CD4-positive, alpha-beta memory T cell (primary cell): ENCODE results near the gene SPEM3. TPM values are rescaled to one million over a fixed set of nuclear protein-coding genes. Genes with fewer than 3 reads are reported as not detected.
"Not testable (repeated sequence)": the region's sequence is repeated elsewhere in the genome, so short reads cannot be mapped to it uniquely, and the experiment has no call there.

ENCODE experiments used
- CTCF ChIA-PET: fragments of 350-600 bp; sonication (Branson Sonifier 250); formaldehyde crosslinking; loops from one replicate; lab custom pipeline; 2021; ENCODE audit warnings: inconsistent platforms; ENCODE audit not compliant: partially characterized antibody; lab: Charles Lee
- POLR2A ChIA-PET: fragments of 350-600 bp; sonication (Branson Sonifier 250); formaldehyde crosslinking; loops from one replicate; lab custom pipeline; 2021; ENCODE audit not compliant: partially characterized antibody; lab: Charles Lee
- DNase-seq, 5 donors: peaks; one replicate each; pipeline versions ENCODE4 v3.0.0 to v3.0.0-alpha.2; 2020 to 2022; ENCODE audit warnings: mixed read lengths in 1 of 5
- H3K27ac ChIP-seq: one replicate; pipeline ENCODE4 v1.7.0; 2013; ENCODE audit warnings: low read depth, low read length
- H3K27me3 ChIP-seq: 2 replicates; pipeline ENCODE4 v1.7.0; 2013; ENCODE audit warnings: mild to moderate bottlenecking, low read length, moderate library complexity; ENCODE audit not compliant: insufficient read depth
- H3K36me3 ChIP-seq: 2 replicates; pipeline ENCODE4 v1.7.0; 2013; ENCODE audit warnings: mild to moderate bottlenecking, low read length, moderate library complexity; ENCODE audit not compliant: insufficient read depth
- H3K4me1 ChIP-seq: 2 replicates; pipeline ENCODE4 v1.7.0; 2013; ENCODE audit warnings: mild to moderate bottlenecking, low read length, moderate library complexity; ENCODE audit not compliant: insufficient read depth
- H3K4me3 ChIP-seq, 2 donors: one replicate each; pipeline ENCODE4 v1.7.0; 2013; ENCODE audit warnings: low read length in 2 of 2, mild to moderate bottlenecking in 1 of 2
- H3K9me3 ChIP-seq, 2 donors: one replicate each; pipeline ENCODE4 v1.7.0; 2013; ENCODE audit warnings: low read length in 2 of 2, control low read depth in 1 of 2; ENCODE audit not compliant: control insufficient read depth in 1 of 2
- H3K27ac Mint-ChIP-seq, 7 donors: one replicate each; pipeline ENCODE4 v1.8.0; 2020 to 2021; ENCODE audit warnings: mixed read lengths in 7 of 7, mild to moderate bottlenecking in 6 of 7, inconsistent platforms in 3 of 7, moderate library complexity in 3 of 7
- H3K27me3 Mint-ChIP-seq, 2 donors: one replicate each; pipeline ENCODE4 v1.8.0; 2020 to 2021; ENCODE audit warnings: mixed read lengths in 2 of 2
- H3K36me3 Mint-ChIP-seq, 2 donors: one replicate each; pipeline ENCODE4 v1.8.0; 2020 to 2021; ENCODE audit warnings: mixed read lengths in 2 of 2, inconsistent platforms in 1 of 2, mild to moderate bottlenecking in 1 of 2
- H3K4me1 Mint-ChIP-seq, 4 donors: one replicate each; pipeline ENCODE4 v1.8.0; 2020 to 2021; ENCODE audit warnings: mixed read lengths in 4 of 4, mild to moderate bottlenecking in 1 of 4
- H3K4me3 Mint-ChIP-seq, 8 donors: one replicate each; pipeline ENCODE4 v1.8.0; 2020 to 2021; ENCODE audit warnings: mixed read lengths in 8 of 8, mild to moderate bottlenecking in 7 of 8, moderate library complexity in 6 of 8, inconsistent platforms in 3 of 8
- H3K9me3 Mint-ChIP-seq, 8 donors: one replicate each; pipeline ENCODE4 v1.8.0; 2020 to 2021; ENCODE audit warnings: mixed read lengths in 8 of 8, mild to moderate bottlenecking in 5 of 8, inconsistent platforms in 3 of 8, moderate library complexity in 1 of 8
- intact Hi-C: fragments of 100-400 bp; cut with micrococcal nuclease; formaldehyde crosslinking; loops from one replicate; pipeline ENCODE4 v1.15.1; 2023
- polyA plus RNA-seq, 2 donors: library from polyadenylated mRNA; unstranded; fragments of 300-500 nt; fragmentation: Illumina TruSeq; gene quantifications; one replicate each; pipeline ENCODE4 v1.2.3, GENCODE V29; 2021
- total RNA-seq, 2 experiments: library from RNA; stranded (reverse); gene quantifications; one replicate each; pipeline ENCODE4 v1.2.3, GENCODE V29; 2021

Gene SPEM3
- total and polyA plus RNA-seq, 4 experiments from 2014 or later, result not detected

DNA sequence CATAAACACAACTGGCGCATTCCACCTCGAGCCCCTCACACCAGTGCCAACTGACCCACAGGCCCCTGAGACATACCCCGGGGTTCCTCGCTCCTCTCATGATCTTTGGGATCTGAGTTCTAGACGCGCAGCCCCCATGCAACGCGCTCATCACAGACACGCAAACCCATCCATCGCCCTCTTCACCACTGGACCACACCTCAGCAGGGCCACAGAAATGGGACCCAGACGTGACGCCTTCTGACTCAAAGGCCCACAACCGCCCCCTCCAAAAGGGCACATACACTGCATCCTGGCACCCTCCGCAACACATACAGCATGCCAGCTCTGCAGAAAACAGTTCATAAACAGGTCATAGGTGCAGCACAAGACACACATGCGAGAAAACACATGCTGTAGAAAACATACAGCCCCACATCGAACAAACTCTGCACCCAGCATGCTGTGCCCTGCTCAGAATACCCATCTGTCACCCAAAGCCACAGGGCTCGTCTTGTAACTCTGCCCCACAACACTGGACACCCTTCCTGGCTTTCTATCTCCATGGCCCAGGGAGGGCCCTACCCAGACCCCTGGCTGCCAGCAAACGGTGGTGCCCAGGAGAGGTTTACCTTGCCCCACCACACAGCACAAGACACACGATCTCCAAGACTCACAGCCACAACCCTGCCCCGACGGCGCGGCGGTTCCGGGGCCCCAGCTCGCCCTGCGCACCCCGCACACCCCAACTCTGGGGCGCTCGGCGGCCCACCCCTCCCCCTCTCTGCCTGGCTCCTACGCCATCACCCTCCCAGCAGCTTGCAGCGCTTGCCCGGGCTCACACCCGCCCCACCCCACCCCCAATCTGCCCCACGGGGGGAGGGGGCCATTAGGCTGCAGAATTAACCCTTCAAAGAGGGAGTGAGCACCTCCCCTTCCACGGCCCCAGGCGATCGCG, 49.9 kb downstream of the SPEM3 start:
- peak overlapping the region; percentile 64 to 83 for H3K4me3 ChIP-seq
- POLR2A ChIA-PET, result interaction anchor here (0.8 to 13.8 kb wide), 25 partner anchors 9 to 356 kb away, joined by 3 to 398 read pairs (median 6); partner anchors contain the start of genes ACAP1, CHRNB1, FGF11 and GPS2
- no peaks in the 10 kb centered on the region for H3K36me3 ChIP-seq
- H3K4me1 Mint-ChIP-seq, result peaks cover 45 to 77% (median 64%) of the 10 kb centered on the region in 4 donors
- no peaks in the 10 kb centered on the region for H3K9me3 ChIP-seq
- DNase-seq, result peak; percentile 70 to 79 (median 74)
- no peaks in the 10 kb centered on the region for H3K27me3 ChIP-seq
- no peaks in the 10 kb centered on the region for H3K9me3 Mint-ChIP-seq
- peak overlapping the region; percentile 89 to 97 (median 94) for H3K4me3 Mint-ChIP-seq
- H3K27ac Mint-ChIP-seq, result peak overlapping the region; percentile 74 to 97 (median 97)
- peaks cover 0 to 27% of the 10 kb centered on the region in 2 donors for H3K36me3 Mint-ChIP-seq
- CTCF ChIA-PET, result interaction anchor here (1.0 to 4.2 kb wide), 6 partner anchors 9 to 82 kb away, joined by 3 to 28 read pairs (median 6); partner anchors contain the start of gene TMEM102
- peak overlapping the region; percentile 97 for H3K27ac ChIP-seq
- intact Hi-C loops, result loop anchor here (1.0 kb wide), 2 partner anchors 23 to 41 kb away; no protein-coding TSS in a partner anchor
- no peaks in the 10 kb centered on the region for H3K27me3 Mint-ChIP-seq
- peaks cover 62% of the 10 kb centered on the region for H3K4me1 ChIP-seq

DNA sequence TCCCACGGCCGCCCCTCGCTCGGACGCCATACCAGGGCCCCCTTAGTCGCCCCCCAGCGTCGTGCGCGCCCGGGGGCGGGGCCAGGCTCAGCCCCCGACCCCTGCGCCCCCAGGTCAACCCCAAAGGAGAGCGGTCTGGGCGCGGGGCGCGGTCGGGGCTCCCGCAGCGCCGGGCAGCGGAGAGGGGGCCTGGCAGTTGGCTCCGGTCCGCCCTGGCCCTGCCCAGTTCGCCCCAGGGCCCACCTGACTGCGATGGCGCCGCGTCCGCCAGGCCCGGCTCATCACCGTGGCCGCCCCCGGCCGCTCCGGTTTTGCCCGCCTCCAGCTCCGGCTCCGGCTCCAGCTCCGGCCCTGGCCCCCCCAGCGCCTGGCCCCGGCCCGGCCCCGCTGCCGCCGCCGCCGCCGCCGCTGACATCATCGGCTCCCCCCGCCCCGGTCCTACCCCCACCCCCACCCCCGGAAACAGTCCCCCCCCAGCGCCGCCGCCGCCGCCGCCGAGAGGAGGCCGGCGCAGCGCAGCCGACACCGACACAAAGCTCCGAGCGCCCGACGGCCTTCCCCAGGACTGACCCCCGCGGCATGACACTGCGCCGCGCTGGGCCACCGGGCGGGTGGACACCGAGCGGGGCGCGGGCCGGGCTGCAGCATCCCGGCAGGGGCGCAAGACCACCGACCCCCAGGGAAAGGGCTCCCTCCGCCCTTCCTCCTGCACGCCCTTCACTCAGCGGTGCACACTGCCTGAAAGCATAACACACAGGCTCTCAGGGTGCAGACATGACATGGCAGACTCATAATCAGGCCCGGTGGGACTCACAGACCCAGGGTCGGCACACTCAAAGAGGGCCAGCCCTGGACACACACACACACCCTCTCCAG, 50.8 kb downstream of the SPEM3 start, which contains the start of gene ZBTB4:
Gene ZBTB4, minus strand, starts transcription at position 419 of the 876 bp plus-strand sequence. CDS start 12,830 bp downstream, outside the sequence.
- Mint-ChIP-seq H3K4me1 (peaks cover 45 to 84% (median 63%) of the 10 kb centered on the region in 4 donors), H3K4me3 (peak within 1 kb of the TSS; percentile 93 to 97 (median 94)), H3K9me3 (peaks cover 0 to 4% (median 0%) of the 10 kb centered on the region in 8 donors), H3K36me3 (peaks cover 0 to 37% of the 10 kb centered on the region in 2 donors), H3K27ac (peak within 1 kb of the TSS; percentile 97 to 100 (median 97)), H3K27me3 (no peaks in the 10 kb centered on the region)
- Histone ChIP-seq H3K4me3 (peak within 1 kb of the TSS; percentile 79 to 83), H3K9me3 (no peaks in the 10 kb centered on the region), H3K27ac (peak within 1 kb of the TSS; percentile 97), H3K4me1 (peaks cover 57% of the 10 kb centered on the region), H3K36me3 (no peaks in the 10 kb centered on the region), H3K27me3 (no peaks in the 10 kb centered on the region)
- DNase-seq, result peak; percentile 68 to 77 (median 71)
- ChIA-PET POLR2A (interaction anchor here (0.6 to 13.8 kb wide), 33 partner anchors 8 to 434 kb away, joined by 3 to 398 read pairs (median 5); partner anchors contain the start of genes ACADVL, ACAP1, CHRNB1 and DLG4), CTCF (interaction anchor here (0.7 to 3.4 kb wide), 6 partner anchors 8 to 239 kb away, joined by 3 to 23 read pairs (median 3); partner anchors contain the start of gene TMEM102)
- intact Hi-C loops, result loop anchor here (1.0 kb wide), 2 partner anchors 24 to 42 kb away; no protein-coding TSS in a partner anchor

GRCh38 chr17:7480089-7480384, 51.4 kb downstream of the SPEM3 start:
- no peak for DNase-seq
- Mint-ChIP-seq H3K9me3 (peaks cover 0 to 7% (median 0%) of the 10 kb centered on the region in 8 donors), H3K4me3 (peak overlapping the region; percentile 89 to 96 (median 93)), H3K36me3 (peaks cover 0 to 42% of the 10 kb centered on the region in 2 donors), H3K27ac (peak overlapping the region; percentile 96 to 100 (median 97)), H3K4me1 (peaks cover 47 to 90% (median 65%) of the 10 kb centered on the region in 4 donors), H3K27me3 (no peaks in the 10 kb centered on the region)
- Histone ChIP-seq H3K4me1 (peaks cover 57% of the 10 kb centered on the region), H3K9me3 (no peaks in the 10 kb centered on the region), H3K4me3 (peak overlapping the region; percentile 69 to 79), H3K27me3 (no peaks in the 10 kb centered on the region), H3K27ac (peak overlapping the region; percentile 97), H3K36me3 (no peaks in the 10 kb centered on the region)
- intact Hi-C loops, result no loop called here
- CTCF ChIA-PET, result interaction anchor here (1.1 to 3.4 kb wide), 4 partner anchors 11 to 80 kb away, joined by 3 to 23 read pairs (median 6); partner anchors contain the start of gene TMEM102
- POLR2A ChIA-PET, result interaction anchor here (0.8 to 13.8 kb wide), 24 partner anchors 17 to 434 kb away, joined by 3 to 398 read pairs (median 6); partner anchors contain the start of genes ACAP1, CHRNB1, FGF11 and FXR2

DNA sequence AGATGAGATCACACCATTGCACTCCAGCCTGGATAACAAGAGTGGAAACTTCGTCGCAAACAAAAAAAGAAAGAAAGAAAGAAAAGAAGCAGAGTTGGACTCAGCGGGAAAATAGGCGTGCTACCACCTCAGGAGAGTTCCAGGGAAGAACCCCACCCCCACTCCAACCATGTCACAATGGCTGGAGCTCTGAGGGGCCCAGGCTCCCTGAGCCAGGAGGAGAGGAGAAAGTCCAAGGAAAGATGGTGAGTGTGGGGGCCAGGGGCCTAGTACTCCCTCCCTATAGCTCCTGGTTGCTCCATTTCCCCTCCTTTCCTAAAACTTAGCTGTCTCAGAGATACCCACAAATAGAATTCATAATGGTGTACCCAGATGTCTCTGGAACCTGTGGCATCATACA, 52.6 kb downstream of the SPEM3 start, which contains the start of gene SLC35G6:
Gene SLC35G6, plus strand, starts transcription at position 172 of the 400 bp plus-strand sequence. Its CDS starts 71 bp downstream, at position 243.
- POLR2A ChIA-PET, result interaction anchor here (0.7 to 13.8 kb wide), 6 partner anchors 19 to 152 kb away, joined by 3 to 398 read pairs (median 14); partner anchors contain the start of genes CHRNB1, FGF11, PLSCR3 and TMEM102
- not testable (repeated sequence) for H3K27me3 Mint-ChIP-seq

GRCh38 chr17:7481842-7482741, 53.4 kb downstream of the SPEM3 start:
- DNase-seq, H3K27me3 Mint-ChIP-seq, H3K27me3 ChIP-seq, H3K36me3 ChIP-seq, H3K4me3 ChIP-seq, H3K9me3 Mint-ChIP-seq, H3K9me3 ChIP-seq, intact Hi-C loops: not testable (repeated sequence)
- Mint-ChIP-seq H3K27ac (peak overlapping the region; percentile 99 to 100 (median 100)), H3K4me1 (peaks cover 48 to 89% (median 63%) of the 10 kb centered on the region in 4 donors), H3K4me3 (peak overlapping the region in 7 of 8 donors; percentile 96 to 100 (median 98)), H3K36me3 (peaks cover 0 to 39% of the 10 kb centered on the region in 2 donors)
- H3K27ac ChIP-seq, result peak overlapping the region; percentile 99
- ChIA-PET CTCF (interaction anchor here (0.9 to 3.4 kb wide), 4 partner anchors 25 to 244 kb away, joined by 3 to 23 read pairs (median 4); partner anchors contain the start of gene TMEM102), POLR2A (interaction anchor here (0.7 to 13.8 kb wide), 9 partner anchors 20 to 153 kb away, joined by 3 to 398 read pairs (median 25); partner anchors contain the start of genes ACAP1, CHRNB1, FGF11 and PLSCR3)
- H3K4me1 ChIP-seq, result peaks cover 54% of the 10 kb centered on the region

More for the DNA sequence above, 52.6 kb downstream of the SPEM3 start, which contains the start of gene SLC35G6:
- Mint-ChIP-seq H3K4me1 (peaks cover 51 to 89% (median 65%) of the 10 kb centered on the region in 4 donors), H3K27ac (peak within 1 kb of the TSS; percentile 93 to 100 (median 98)), H3K4me3 (peak within 1 kb of the TSS; percentile 55 to 98 (median 93)), H3K36me3 (peaks cover 0 to 42% of the 10 kb centered on the region in 2 donors)
- Histone ChIP-seq H3K4me1 (peaks cover 54% of the 10 kb centered on the region), H3K27ac (peak within 1 kb of the TSS; percentile 97), H3K4me3 (peak within 1 kb of the TSS in 1 of 2 donors; percentile 69)
- H3K9me3 ChIP-seq, H3K27me3 ChIP-seq, intact Hi-C loops, H3K9me3 Mint-ChIP-seq, H3K36me3 ChIP-seq, DNase-seq: not testable (repeated sequence)
- CTCF ChIA-PET, result interaction anchor here (0.9 to 3.4 kb wide), 4 partner anchors 24 to 244 kb away, joined by 3 to 23 read pairs (median 4); partner anchors contain the start of gene TMEM102
